ENCODE results near the gene ELOVL6.

- TF ChIP-seq POLR2A (IDR thresholded peaks at IDR 0.05) (no peak), CTCF (IDR thresholded peaks at IDR 0.05 in 8 of 11, conservative IDR thresholded peaks at IDR 0.05 in 3 of 11) (no peak), POLR2AphosphoS5 (IDR thresholded peaks at IDR 0.05) (no peak)
Observed at GRCh38 chr4:110236324-110236723, 37.9 kb upstream of the ELOVL6 start.

Measured in spleen (tissue), 7 donors.